ENCODE data around the gene LRFN5. TPM values are rescaled to one million over a fixed set of nuclear protein-coding genes. Genes with fewer than 3 reads are reported as not detected.

The LRFN5 gene
- polyA plus RNA-seq, 3 donors: not detected

GRCh38 chr14:41913398-41913797, 306.7 kb downstream of the LRFN5 start:
- Mint-ChIP-seq H3K36me3 (no peaks in the 10 kb centered on the region), H3K4me1 (no peaks in the 10 kb centered on the region), H3K4me3 (no peak overlapping the region), H3K9me3 (peaks cover 0 to 13% (median 8%) of the 10 kb centered on the region in 7 donors), H3K27ac (no peak overlapping the region), H3K27me3 (ENCODE audit: low read depth in 3 of 3) (no peaks in the 10 kb centered on the region)
- H3K27ac ChIP-seq (ENCODE audit: low read depth in 1 of 2, low read length in 2 of 2): no peak overlapping the region
- no peak for TF ChIP-seq CTCF (IDR thresholded peaks at IDR 0.05)
- intact Hi-C loops (cut with micrococcal nuclease): no loop called here
- H3K4me3 ChIP-seq (replicated peaks in 1 of 3; ENCODE audit: low read depth in 2 of 3, low read length in 3 of 3): no peak overlapping the region
- peaks cover 0 to 4% of the 10 kb centered on the region in 2 donors for H3K9me3 ChIP-seq (replicated peaks in 1 of 2; ENCODE audit: control insufficient read depth in 1 of 2, insufficient read depth in 1 of 2, low read length in 2 of 2)
- H3K4me2 ChIP-seq (replicated peaks; ENCODE audit: extremely low read depth, low read length, poor library complexity, severe bottlenecking): no peak overlapping the region
- no peaks in the 10 kb centered on the region for H3K4me1 ChIP-seq (ENCODE audit: control insufficient read depth in 1 of 2, insufficient read depth in 2 of 2, low read length in 2 of 2)
- no peaks in the 10 kb centered on the region for H4K20me1 ChIP-seq (ENCODE audit: insufficient read depth, low read length)
- no peaks in the 10 kb centered on the region for H3K79me2 ChIP-seq (ENCODE audit: insufficient read depth, low read length)
- no CpG with 5 or more reads among the region's 2 CpGs for WGBS (ENCODE audit: insufficient coverage)
- no peak overlapping the region for H3K9ac ChIP-seq (ENCODE audit: insufficient read depth, low read length, poor library complexity, severe bottlenecking)
- no peaks in the 10 kb centered on the region for H3K27me3 ChIP-seq (ENCODE audit: control insufficient read depth in 2 of 2, insufficient read depth in 2 of 2, low read length in 2 of 2)
- no peak for DNase-seq
- no peak overlapping the region for H2AFZ ChIP-seq (ENCODE audit: insufficient read depth, low read depth, low read length, poor library complexity, severe bottlenecking)
- no peaks in the 10 kb centered on the region for H3K36me3 ChIP-seq (replicated peaks in 1 of 2; ENCODE audit: control insufficient read depth in 1 of 2, insufficient read depth in 2 of 2, low read length in 2 of 2)

GRCh38 chr14:41915732-41916131, 309.1 kb downstream of the LRFN5 start:
- no peak for DNase-seq
- Mint-ChIP-seq H3K36me3 (no peaks in the 10 kb centered on the region), H3K4me3 (no peak overlapping the region), H3K9me3 (peaks cover 0 to 8% (median 3%) of the 10 kb centered on the region in 7 donors), H3K27ac (no peak overlapping the region), H3K4me1 (no peaks in the 10 kb centered on the region), H3K27me3 (ENCODE audit: low read depth in 3 of 3) (no peaks in the 10 kb centered on the region)
- intact Hi-C loops (cut with micrococcal nuclease): no loop called here
- H4K20me1 ChIP-seq (ENCODE audit: insufficient read depth, low read length): no peaks in the 10 kb centered on the region
- no peak overlapping the region for H3K9ac ChIP-seq (ENCODE audit: insufficient read depth, low read length, poor library complexity, severe bottlenecking)
- H3K27me3 ChIP-seq (ENCODE audit: control insufficient read depth in 2 of 2, insufficient read depth in 2 of 2, low read length in 2 of 2): no peaks in the 10 kb centered on the region
- H3K9me3 ChIP-seq (replicated peaks in 1 of 2; ENCODE audit: control insufficient read depth in 1 of 2, insufficient read depth in 1 of 2, low read length in 2 of 2): peaks cover 0 to 4% of the 10 kb centered on the region in 2 donors
- H3K27ac ChIP-seq (ENCODE audit: low read depth in 1 of 2, low read length in 2 of 2): no peak overlapping the region
- no peak overlapping the region for H3K4me2 ChIP-seq (replicated peaks; ENCODE audit: extremely low read depth, low read length, poor library complexity, severe bottlenecking)
- no peak for TF ChIP-seq CTCF (IDR thresholded peaks at IDR 0.05)
- H3K4me1 ChIP-seq (ENCODE audit: control insufficient read depth in 1 of 2, insufficient read depth in 2 of 2, low read length in 2 of 2): no peaks in the 10 kb centered on the region
- H2AFZ ChIP-seq (ENCODE audit: insufficient read depth, low read depth, low read length, poor library complexity, severe bottlenecking): no peak overlapping the region
- H3K36me3 ChIP-seq (replicated peaks in 1 of 2; ENCODE audit: control insufficient read depth in 1 of 2, insufficient read depth in 2 of 2, low read length in 2 of 2): no peaks in the 10 kb centered on the region
- H3K79me2 ChIP-seq (ENCODE audit: insufficient read depth, low read length): no peaks in the 10 kb centered on the region
- H3K4me3 ChIP-seq (replicated peaks in 1 of 3; ENCODE audit: low read depth in 2 of 3, low read length in 3 of 3): no peak overlapping the region
